ACC112 (cell line): ENCODE data around the gene SLAMF6.
"Not testable (repeated sequence)": the region's sequence is repeated elsewhere in the genome, so short reads cannot be mapped to it uniquely, and the experiment has no call there.

Experiments
- H2AFZ ChIP-seq: fragments of 200-600 bp; sonication (generic); one replicate; pipeline ENCODE4 v1.6.0; 2017; ENCODE audit warnings: antibody characterized with exemption, low read length; ENCODE audit not compliant: unreplicated experiment
- H3K27ac ChIP-seq: fragments of 200-600 bp; sonication (generic); 2 replicates; pipeline ENCODE4 v1.5.1; 2014; ENCODE audit warnings: low read depth, mild to moderate bottlenecking, antibody characterized with exemption, low read length, moderate library complexity
- H3K27me3 ChIP-seq: fragments of 200-600 bp; sonication (generic); 2 replicates; pipeline ENCODE4 v1.6.1; 2014; ENCODE audit warnings: mild to moderate bottlenecking, antibody characterized with exemption, low read length, moderate library complexity, mixed read lengths; ENCODE audit not compliant: insufficient read depth
- H3K36me3 ChIP-seq: fragments of 200-600 bp; sonication (generic); 2 replicates; pipeline ENCODE4 v1.6.1; 2016; ENCODE audit warnings: mild to moderate bottlenecking, antibody characterized with exemption, low read length, moderate library complexity, mixed read lengths; ENCODE audit not compliant: insufficient read depth
- H3K4me1 ChIP-seq: fragments of 200-600 bp; sonication (generic); one replicate; pipeline ENCODE4 v1.6.1; 2016; ENCODE audit warnings: low read length, mixed read lengths; ENCODE audit not compliant: insufficient read depth, unreplicated experiment, control insufficient read depth
- H3K4me3 ChIP-seq: fragments of 200-600 bp; sonication (generic); 2 replicates; pipeline ENCODE4 v1.5.1; 2014; ENCODE audit warnings: mild to moderate bottlenecking, low read depth, low read length
- H3K79me2 ChIP-seq: fragments of 200-600 bp; sonication (generic); one replicate; pipeline ENCODE4 v1.6.0; 2016; ENCODE audit warnings: low read length; ENCODE audit not compliant: control insufficient read depth, unreplicated experiment, insufficient read depth

SLAMF6 gene

GRCh38 chr1:160503087-160503486 lies 20.0 kb downstream of the SLAMF6 start:
- Histone ChIP-seq H3K27ac (no peak overlapping the region), H2AFZ (no peak overlapping the region), H3K79me2 (no peaks in the 10 kb centered on the region), H3K4me3 (no peak overlapping the region), H3K4me1 (no peaks in the 10 kb centered on the region), H3K36me3 (no peaks in the 10 kb centered on the region), H3K27me3 (no peaks in the 10 kb centered on the region; the same call in 1 of the 2 replicates)

GRCh38 chr1:160500321-160500990 lies 22.6 kb downstream of the SLAMF6 start:
- Histone ChIP-seq H3K27ac (no peak overlapping the region), H2AFZ (no peak overlapping the region), H3K79me2 (no peaks in the 10 kb centered on the region), H3K36me3 (no peaks in the 10 kb centered on the region), H3K4me3 (no peak overlapping the region), H3K4me1 (no peaks in the 10 kb centered on the region), H3K27me3 (peaks cover 6% of the 10 kb centered on the region; the same call in 1 of the 2 replicates)

- H3K79me2 ChIP-seq = no peaks in the 10 kb centered on the region
- no peak overlapping the region for H3K4me3 ChIP-seq
- H3K27me3 ChIP-seq = peaks cover 6% of the 10 kb centered on the region; the same call in 1 of the 2 replicates
- no peak overlapping the region for H2AFZ ChIP-seq
- no peaks in the 10 kb centered on the region for H3K4me1 ChIP-seq
- no peaks in the 10 kb centered on the region for H3K36me3 ChIP-seq
- H3K27ac ChIP-seq = no peak overlapping the region
These were observed 23.4 kb downstream of the SLAMF6 start for GRCh38 chr1:160499631-160500030.

- H2AFZ ChIP-seq, H3K27ac ChIP-seq, H3K79me2 ChIP-seq, H3K36me3 ChIP-seq, H3K4me1 ChIP-seq, H3K4me3 ChIP-seq: not testable (repeated sequence)
- peaks cover 13% of the 10 kb centered on the region; the same call in 1 of the 2 replicates for H3K27me3 ChIP-seq
These were observed 24.6 kb downstream of the SLAMF6 start for GRCh38 chr1:160498301-160499065.

- H3K4me1 ChIP-seq = no peaks in the 10 kb centered on the region
- H3K36me3 ChIP-seq = no peaks in the 10 kb centered on the region
- peaks cover 15% of the 10 kb centered on the region; the same call in 1 of the 2 replicates for H3K27me3 ChIP-seq
- H3K4me3 ChIP-seq = no peak overlapping the region
- no peak overlapping the region for H2AFZ ChIP-seq
- no peaks in the 10 kb centered on the region for H3K79me2 ChIP-seq
- H3K27ac ChIP-seq = no peak overlapping the region
These were observed 26.7 kb downstream of the SLAMF6 start for GRCh38 chr1:160496334-160496733.

GRCh38 chr1:160494620-160495019 lies 28.4 kb downstream of the SLAMF6 start:
- Histone ChIP-seq H2AFZ (no peak overlapping the region), H3K4me1 (no peaks in the 10 kb centered on the region), H3K27me3 (peaks cover 30% of the 10 kb centered on the region; the same call in 1 of the 2 replicates), H3K4me3 (no peak overlapping the region), H3K27ac (no peak overlapping the region), H3K36me3 (no peaks in the 10 kb centered on the region), H3K79me2 (no peaks in the 10 kb centered on the region)

- no peak overlapping the region for H3K27ac ChIP-seq
- H3K4me3 ChIP-seq = no peak overlapping the region
- H3K79me2 ChIP-seq = no peaks in the 10 kb centered on the region
- peaks cover 48% of the 10 kb centered on the region; the same call in 1 of the 2 replicates for H3K27me3 ChIP-seq
- H2AFZ ChIP-seq = no peak overlapping the region
- no peaks in the 10 kb centered on the region for H3K4me1 ChIP-seq
- H3K36me3 ChIP-seq = no peaks in the 10 kb centered on the region
These were observed 30.4 kb downstream of the SLAMF6 start for GRCh38 chr1:160492617-160493016.

GRCh38 chr1:160491981-160492380 lies 31.1 kb downstream of the SLAMF6 start:
- Histone ChIP-seq H3K36me3 (no peaks in the 10 kb centered on the region), H3K27me3 (peaks cover 54% of the 10 kb centered on the region), H2AFZ (no peak overlapping the region), H3K27ac (no peak overlapping the region), H3K4me1 (no peaks in the 10 kb centered on the region), H3K4me3 (no peak overlapping the region), H3K79me2 (no peaks in the 10 kb centered on the region)

GRCh38 chr1:160491017-160491416 lies 32.0 kb downstream of the SLAMF6 start:
- H3K79me2 ChIP-seq = no peaks in the 10 kb centered on the region
- H3K4me1 ChIP-seq = no peaks in the 10 kb centered on the region
- H3K4me3 ChIP-seq = no peak overlapping the region
- no peaks in the 10 kb centered on the region for H3K36me3 ChIP-seq
- peaks cover 61% of the 10 kb centered on the region for H3K27me3 ChIP-seq
- no peak overlapping the region for H2AFZ ChIP-seq
- H3K27ac ChIP-seq = no peak overlapping the region

GRCh38 chr1:160489513-160490261 lies 33.4 kb downstream of the SLAMF6 start:
- no peaks in the 10 kb centered on the region for H3K4me1 ChIP-seq
- no peak overlapping the region for H2AFZ ChIP-seq
- H3K27ac ChIP-seq = no peak overlapping the region
- H3K4me3 ChIP-seq = no peak overlapping the region
- no peaks in the 10 kb centered on the region for H3K36me3 ChIP-seq
- H3K27me3 ChIP-seq = peaks cover 57% of the 10 kb centered on the region
- H3K79me2 ChIP-seq = no peaks in the 10 kb centered on the region
